Right atrium auricular region (tissue), 2 donors: ENCODE measurements around the gene MALT1. TPM values are rescaled to one million over a fixed set of nuclear protein-coding genes. Genes with fewer than 3 reads are reported as not detected.
A peak's percentile ranks its signal among the peaks of the same experiment; 100 is the strongest.
"Not testable (repeated sequence)": the region's sequence is repeated elsewhere in the genome, so short reads cannot be mapped to it uniquely, and the experiment has no call there.

Source experiments
- DNase-seq: peaks from one replicate; pipeline ENCODE4 v3.0.0-alpha.2; 2019; ENCODE audit warnings: low spot score
- H3K27ac ChIP-seq, 2 donors: fragments of 200-600 bp; sonication (generic); 1 replicate in 1 of 2; 2 replicates in 1 of 2; pipeline ENCODE4 v1.5.1; 2016 to 2019
- H3K27me3 ChIP-seq, 2 donors: fragments of 200-600 bp; sonication (generic); one replicate each; pipeline versions ENCODE4 v1.5.1 to v1.6.0; 2017 to 2019
- H3K36me3 ChIP-seq: fragments of 200-600 bp; sonication (generic); one replicate; pipeline ENCODE4 v1.5.1; 2016
- H3K4me1 ChIP-seq, 2 donors: fragments of 200-600 bp; sonication (generic); one replicate each; pipeline versions ENCODE4 v1.5.1 to v1.6.0; 2017 to 2019
- H3K4me3 ChIP-seq, 2 donors: fragments of 200-600 bp; sonication (generic); 1 replicate in 1 of 2; 2 replicates in 1 of 2; pipeline ENCODE4 v1.5.1; 2017 to 2019; ENCODE audit warnings: mild to moderate bottlenecking in 1 of 2, moderate library complexity in 1 of 2
- H3K9me3 ChIP-seq, 2 donors: fragments of 200-600 bp; sonication (generic); one replicate each; pipeline ENCODE4 v1.5.1; 2019
- CTCF ChIP-seq, 2 donors: fragments of 200-600 bp; sonication (generic); IDR thresholded peaks; one replicate each; pipeline ENCODE4 v1.5.1; 2019; ENCODE audit warnings: antibody characterized with exemption in 2 of 2
- total RNA-seq, 2 donors: library from RNA; depleted of rRNA; stranded (reverse); fragments of >200 nt; gene quantifications; one replicate each; pipeline ENCODE4 v1.1.0, GENCODE V29; 2016

MALT1 gene
- total RNA-seq, 2 donors from 2014 or later: 9.9 to 10.9 TPM

DNA sequence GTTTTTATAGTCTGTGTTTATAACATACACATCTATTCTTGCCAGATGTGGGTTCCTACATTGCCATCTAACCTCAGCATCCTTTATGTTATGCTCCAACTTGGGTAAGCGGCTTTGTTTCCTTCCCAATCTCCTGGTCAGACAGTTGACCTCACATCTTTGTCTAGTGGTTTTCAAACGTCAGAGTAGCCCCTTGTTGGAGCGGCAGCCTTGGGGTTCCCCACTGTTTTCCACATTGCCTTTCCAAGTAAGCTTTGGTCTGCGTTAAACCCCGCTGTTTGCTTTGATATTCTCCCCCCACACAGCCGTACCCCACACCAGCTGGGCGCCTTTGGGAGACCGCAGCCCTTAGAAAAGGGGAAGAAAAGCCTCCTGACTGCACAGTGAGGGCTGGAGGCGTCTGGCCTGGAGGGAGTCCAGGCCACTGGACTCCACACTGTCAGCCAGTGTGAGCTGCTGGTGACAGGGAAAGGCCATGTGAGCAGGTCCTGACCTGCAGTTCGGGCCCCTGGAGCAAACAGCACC is 83.3 kb downstream of the MALT1 start:
- no peak for TF ChIP-seq CTCF (IDR thresholded peaks at IDR 0.05)

DNA sequence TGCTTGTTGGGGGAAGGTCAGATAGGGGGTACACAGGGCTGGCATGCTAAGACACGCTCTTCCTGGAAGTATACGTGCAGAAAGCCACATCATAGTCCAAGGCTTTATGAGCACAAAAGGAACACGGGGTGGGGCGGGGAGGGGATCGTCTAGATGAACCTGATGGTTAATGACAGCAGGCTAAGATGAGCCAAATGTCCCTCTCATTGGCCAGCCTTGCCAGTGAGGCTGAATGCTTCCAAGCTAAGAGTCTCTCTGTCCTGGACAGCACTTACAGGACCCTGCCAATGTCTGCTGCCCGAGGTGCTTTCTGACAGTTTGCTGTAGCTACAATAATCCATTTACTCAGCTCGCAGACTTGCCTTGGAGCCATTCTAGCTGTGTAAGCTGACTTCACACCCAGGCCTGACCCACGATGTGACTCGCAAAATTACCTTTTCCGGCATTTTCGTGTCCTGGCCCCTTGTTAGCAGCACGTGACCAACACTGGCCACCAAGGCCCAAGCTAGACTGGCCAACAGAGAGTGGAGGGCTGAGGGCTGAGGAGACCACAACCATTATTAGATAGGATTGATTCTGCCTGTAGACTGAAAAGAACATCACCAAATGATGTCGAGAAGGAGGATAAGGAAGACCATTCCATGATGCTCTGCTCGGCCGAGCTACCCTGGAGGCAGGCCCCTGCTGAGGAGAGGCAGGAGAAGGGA is 84.2 kb downstream of the MALT1 start:
- H3K9me3 ChIP-seq: no peaks in the 10 kb centered on the region
- no peak overlapping the region for H3K4me3 ChIP-seq
- peak; percentile 59 for DNase-seq
- peak overlapping the region; percentile 72 for H3K27ac ChIP-seq
- peaks cover under 1% of the 10 kb centered on the region for H3K36me3 ChIP-seq
- H3K4me1 ChIP-seq: peaks cover 0 to 24% of the 10 kb centered on the region in 2 donors
- no peak for TF ChIP-seq CTCF (IDR thresholded peaks at IDR 0.05)
- H3K27me3 ChIP-seq: no peaks in the 10 kb centered on the region

More for the DNA sequence above, 83.3 kb downstream of the MALT1 start:
- Histone ChIP-seq H3K27me3 (no peaks in the 10 kb centered on the region), H3K36me3 (peaks cover 9% of the 10 kb centered on the region), H3K4me1 (peaks cover 0 to 24% of the 10 kb centered on the region in 2 donors), H3K9me3 (no peaks in the 10 kb centered on the region), H3K27ac (peak overlapping the region; percentile 72), H3K4me3 (no peak overlapping the region)
- peak; percentile 58 for DNase-seq

DNA sequence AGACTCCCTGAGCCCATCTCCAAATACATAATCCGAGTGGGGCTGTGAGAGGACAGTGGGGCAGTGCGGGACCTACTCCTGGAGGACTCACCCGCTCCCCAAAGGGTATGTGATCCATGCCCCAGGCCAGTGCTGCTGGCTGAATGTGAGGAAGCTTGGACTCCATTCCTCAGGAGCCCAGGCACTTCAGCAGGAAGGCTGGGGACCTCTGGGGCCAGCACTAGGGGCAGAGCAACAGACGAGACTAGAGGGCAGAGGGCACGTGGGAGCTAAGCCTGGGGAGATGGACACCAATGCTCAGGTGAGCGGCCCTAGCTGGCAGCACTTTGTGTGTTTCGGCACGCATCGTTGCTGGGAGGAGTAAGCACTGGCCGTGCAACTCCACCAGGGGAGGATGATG is 84.9 kb downstream of the MALT1 start:
- Histone ChIP-seq H3K36me3 (no peaks in the 10 kb centered on the region), H3K4me3 (no peak overlapping the region), H3K4me1 (peaks cover 0 to 24% of the 10 kb centered on the region in 2 donors), H3K27me3 (no peaks in the 10 kb centered on the region), H3K9me3 (no peaks in the 10 kb centered on the region), H3K27ac (peak overlapping the region in 1 of 2 donors; percentile 72)
- TF ChIP-seq CTCF (IDR thresholded peaks at IDR 0.05): no peak
- DNase-seq: peak; percentile 46

DNA sequence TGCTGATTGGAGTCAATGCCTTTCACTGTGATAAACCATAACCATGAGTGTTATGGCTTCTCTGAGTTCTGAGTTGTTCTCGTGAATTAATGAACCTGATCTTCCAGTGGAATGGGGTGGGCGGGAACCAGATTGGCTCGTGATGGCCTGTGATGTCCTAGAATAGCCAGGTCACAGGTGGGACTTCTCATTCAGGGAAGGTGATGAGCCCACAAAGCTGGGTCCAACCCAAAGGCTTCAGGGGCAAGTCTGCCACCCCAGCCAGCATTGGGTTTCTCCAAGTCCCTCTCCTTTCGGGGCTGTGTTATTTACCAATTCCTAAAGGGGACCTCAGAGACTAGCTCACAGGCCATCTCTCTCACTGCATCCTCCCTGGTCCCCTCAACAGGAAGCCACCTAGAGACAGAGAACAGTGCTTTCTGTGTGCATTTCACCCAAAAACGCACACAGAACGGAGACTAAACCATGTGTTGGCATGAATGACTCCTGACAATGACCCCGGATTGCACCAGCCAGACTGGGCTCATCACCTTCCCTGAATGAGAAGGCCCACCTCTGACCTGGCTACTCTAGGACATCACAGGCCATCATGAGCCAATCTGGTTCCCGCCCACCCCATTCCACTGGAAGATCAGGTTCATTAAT is 85.5 kb downstream of the MALT1 start:
- no peak for TF ChIP-seq CTCF (IDR thresholded peaks at IDR 0.05)
- no peak overlapping the region for H3K4me3 ChIP-seq
- no peaks in the 10 kb centered on the region for H3K36me3 ChIP-seq
- peak; percentile 42 for DNase-seq
- peaks cover 0 to 24% of the 10 kb centered on the region in 2 donors for H3K4me1 ChIP-seq
- H3K27me3 ChIP-seq: no peaks in the 10 kb centered on the region
- H3K27ac ChIP-seq: no peak overlapping the region
- H3K9me3 ChIP-seq: no peaks in the 10 kb centered on the region

DNA sequence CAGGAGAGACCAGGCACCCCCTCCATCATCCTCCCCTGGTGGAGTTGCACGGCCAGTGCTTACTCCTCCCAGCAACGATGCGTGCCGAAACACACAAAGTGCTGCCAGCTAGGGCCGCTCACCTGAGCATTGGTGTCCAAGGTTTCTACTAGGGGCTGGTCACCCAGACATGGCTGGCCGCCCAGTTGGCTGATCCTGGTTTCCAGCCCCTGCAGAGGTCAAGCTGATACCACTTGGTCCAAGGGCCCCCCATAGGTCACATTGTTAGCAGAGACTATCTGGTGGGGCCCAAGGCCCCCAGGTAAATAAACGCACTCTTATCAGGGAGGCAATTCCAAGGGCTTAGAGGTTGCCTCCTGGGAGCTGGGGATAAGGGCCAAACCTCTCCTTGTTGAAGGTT is 86.1 kb downstream of the MALT1 start:
- not testable (repeated sequence) for H3K27me3 ChIP-seq, H3K9me3 ChIP-seq, H3K27ac ChIP-seq, H3K4me3 ChIP-seq, H3K36me3 ChIP-seq
- DNase-seq: peak; percentile 36
- peaks cover 0 to 28% of the 10 kb centered on the region in 2 donors for H3K4me1 ChIP-seq

DNA sequence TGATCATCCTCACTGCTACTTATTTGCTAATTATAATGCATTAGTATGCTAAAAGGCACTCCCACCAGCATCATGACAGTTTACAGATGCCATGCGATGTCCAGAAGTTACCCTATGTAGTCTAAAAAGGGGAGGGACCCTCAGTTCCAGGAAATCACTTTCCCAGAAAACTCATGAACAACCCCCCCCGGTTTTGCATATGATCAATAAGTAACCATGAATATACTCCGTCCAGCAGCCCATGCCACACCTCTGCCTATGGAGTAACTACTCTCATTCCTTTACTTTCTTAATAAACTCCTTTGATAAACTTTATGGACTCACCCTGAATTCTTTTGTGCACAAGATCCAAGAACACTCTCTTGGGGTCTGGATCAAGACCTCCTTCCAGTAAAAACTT is 86.8 kb downstream of the MALT1 start:
- Histone ChIP-seq H3K9me3 (no peaks in the 10 kb centered on the region), H3K27ac (no peak overlapping the region), H3K27me3 (no peaks in the 10 kb centered on the region), H3K36me3 (no peaks in the 10 kb centered on the region), H3K4me3 (no peak overlapping the region), H3K4me1 (peaks cover 0 to 28% of the 10 kb centered on the region in 2 donors)
- TF ChIP-seq CTCF (IDR thresholded peaks at IDR 0.05): no peak
- DNase-seq: peak; percentile 28
